PC-9 (cell line): ENCODE measurements around the gene HLCS. TPM values are rescaled to one million over a fixed set of nuclear protein-coding genes. Genes with fewer than 3 reads are reported as not detected.

Experiments
- BruUV-seq: library from RNA; stranded (reverse); fragments of 400-500 nt; replicated peaks from 2 replicates; lab custom pipeline; 2021; lab: Mats Ljungman, UMichigan
- CTCF ChIA-PET: fragments of 300-600 bp; sonication (Branson Sonifier 250); formaldehyde crosslinking; loops from one replicate; lab custom pipeline; 2022; ENCODE audit warnings: antibody characterized with exemption; lab: Charles Lee
- POLR2A ChIA-PET: fragments of 300-600 bp; sonication (Branson Sonifier 250); formaldehyde crosslinking; loops from one replicate; lab custom pipeline; 2022; ENCODE audit warnings: antibody characterized with exemption; ENCODE audit not compliant: unreplicated experiment; lab: Charles Lee
- DNase-seq, 2 experiments: peaks; one replicate each; pipeline versions ENCODE4 v3.0.0 to v3.0.0-alpha.2; 2015 to 2022; ENCODE audit warnings: mixed read lengths in 1 of 2
- H2AFZ ChIP-seq: fragments of 200-600 bp; sonication (generic); 2 replicates; pipeline ENCODE4 v1.8.1; 2017; ENCODE audit warnings: antibody characterized with exemption
- H3F3A ChIP-seq: fragments of 200-600 bp; sonication (generic); 2 replicates; pipeline ENCODE4 v1.8.1; 2017; ENCODE audit warnings: antibody characterized with exemption, mild to moderate bottlenecking, low read depth; ENCODE audit not compliant: insufficient read depth
- H3K27ac ChIP-seq: fragments of 200-600 bp; sonication (generic); 2 replicates; pipeline ENCODE4 v1.6.1; 2016; ENCODE audit warnings: mixed run types
- H3K27me3 ChIP-seq: fragments of 200-600 bp; sonication (generic); 2 replicates; pipeline ENCODE4 v1.6.1; 2016; ENCODE audit warnings: low read depth, mixed run types; ENCODE audit not compliant: insufficient read depth
- H3K36me3 ChIP-seq: fragments of 200-600 bp; sonication (generic); 2 replicates; pipeline ENCODE4 v1.6.1; 2016; ENCODE audit warnings: low read depth, mixed run types
- H3K4me1 ChIP-seq: fragments of 200-600 bp; sonication (generic); replicated peaks from 2 replicates; pipeline ENCODE4 v1.6.1; 2016; ENCODE audit warnings: mixed run types; ENCODE audit not compliant: insufficient read depth
- H3K4me2 ChIP-seq: fragments of 200-600 bp; sonication (generic); 2 replicates; pipeline ENCODE4 v1.6.1; 2017; ENCODE audit warnings: mixed run types
- H3K4me3 ChIP-seq: fragments of 200-600 bp; sonication (generic); 2 replicates; pipeline ENCODE4 v1.6.1; 2016; ENCODE audit warnings: mixed run types
- H3K79me2 ChIP-seq: fragments of 200-600 bp; sonication (generic); 2 replicates; pipeline ENCODE4 v1.6.1; 2017; ENCODE audit warnings: low read depth, mixed run types
- H3K9me2 ChIP-seq: fragments of 200-600 bp; sonication (generic); 2 replicates; pipeline ENCODE4 v1.8.1; 2017; ENCODE audit warnings: mild to moderate bottlenecking; ENCODE audit not compliant: insufficient read depth
- H3K9me3 ChIP-seq: fragments of 200-600 bp; sonication (generic); 2 replicates; pipeline ENCODE4 v1.8.1; 2016; ENCODE audit warnings: low read depth; ENCODE audit not compliant: insufficient read depth
- H4K20me1 ChIP-seq: fragments of 200-600 bp; sonication (generic); 2 replicates; pipeline ENCODE4 v1.8.1; 2017; ENCODE audit not compliant: insufficient read depth
- EZH2 ChIP-seq: fragments of 200-600 bp; sonication (generic); IDR thresholded peaks from 2 replicates; pipeline ENCODE4 v1.8.0; 2017; ENCODE audit warnings: antibody characterized with exemption, low read depth
- intact Hi-C: fragments of 100-400 bp; cut with micrococcal nuclease; formaldehyde crosslinking; loops from one replicate; pipeline ENCODE4 v1.10.0; 2022; ENCODE audit not compliant: unreplicated experiment
- total RNA-seq: library from RNA; stranded (reverse); gene quantifications from 2 replicates; pipeline ENCODE4 v1.2.3, GENCODE V29; 2021
- TF ChIP-seq, protein P1 (sequence below): fragments of 200-600 bp; sonication (generic); conservative IDR thresholded peaks from 2 replicates; pipeline ENCODE4 v1.6.1; 2017; ENCODE audit warnings: mixed run types, antibody characterized with exemption, mild to moderate bottlenecking, moderate library complexity

The HLCS gene
- total RNA-seq, 1 experiment from 2014 or later = 21.6 TPM

DNA sequence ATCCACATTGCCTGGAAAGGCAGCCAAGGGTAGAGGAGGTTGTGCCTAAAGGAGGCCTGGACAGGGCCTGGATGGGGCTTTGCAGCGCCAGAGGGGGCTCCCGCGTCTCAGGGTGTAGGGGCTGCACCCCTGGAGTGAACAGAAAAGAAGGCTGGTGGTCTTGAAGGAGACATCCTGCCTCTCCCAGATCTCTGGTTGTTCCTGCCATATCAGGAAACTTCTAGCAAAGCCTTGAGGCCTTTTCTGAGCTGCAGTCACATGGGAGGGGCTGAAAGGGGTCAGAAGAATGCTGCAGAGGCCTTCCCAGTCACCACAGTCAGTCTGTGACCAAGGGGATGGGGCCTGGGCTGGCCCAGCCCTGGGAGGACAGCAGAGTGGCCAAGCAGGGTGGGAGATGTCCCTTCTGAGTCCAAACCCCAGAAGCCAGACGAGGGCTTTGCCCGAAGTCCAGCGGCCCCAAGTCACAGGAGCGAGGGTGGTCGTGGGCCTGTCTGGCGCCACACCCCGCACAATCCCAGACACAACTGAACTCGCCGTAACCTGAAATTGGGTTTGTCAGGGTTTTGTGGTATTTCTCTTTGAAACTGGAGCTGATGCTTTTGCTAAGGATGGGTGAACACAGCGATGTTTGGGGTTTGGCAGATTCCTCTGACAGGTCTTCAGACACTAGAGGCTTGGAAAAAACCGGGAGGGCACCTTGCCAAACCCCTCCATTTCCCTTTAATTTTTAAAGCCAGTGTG is 237.9 kb downstream of the HLCS start:
- CTCF ChIA-PET = no interaction called here
- H4K20me1 ChIP-seq = no peaks in the 10 kb centered on the region

DNA sequence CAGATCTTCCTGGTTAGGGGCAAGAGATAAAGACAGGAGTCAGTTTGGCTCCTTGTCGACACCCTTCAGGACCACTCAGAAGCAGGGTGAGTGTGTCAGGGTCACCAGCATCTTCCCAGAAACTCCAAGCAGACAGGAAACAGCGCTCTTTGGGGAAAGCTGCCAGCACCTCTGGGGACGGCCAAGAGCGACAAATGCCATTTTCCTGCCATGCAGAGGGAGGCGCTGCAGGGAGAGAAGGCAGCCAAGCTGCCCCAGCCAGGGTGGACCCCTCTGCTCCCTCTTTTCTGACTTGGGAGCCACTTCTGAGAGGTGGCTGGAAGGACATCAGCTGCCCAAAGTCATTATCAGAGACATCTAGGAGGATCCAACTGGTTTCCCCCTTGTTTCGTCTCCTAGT is 238.6 kb downstream of the HLCS start:
- CTCF ChIA-PET = no interaction called here
- H4K20me1 ChIP-seq = no peaks in the 10 kb centered on the region
- no peaks in the 10 kb centered on the region for H3F3A ChIP-seq
- no peak overlapping the region for H3K4me3 ChIP-seq
- no peaks in the 10 kb centered on the region for H3K9me3 ChIP-seq
- no peaks in the 10 kb centered on the region for H3K27me3 ChIP-seq
- no TSS peak for BruUV-seq
- H3K27ac ChIP-seq = no peak overlapping the region
- H3K36me3 ChIP-seq = peaks cover 4% of the 10 kb centered on the region; the same call in 1 of the 2 replicates
- H2AFZ ChIP-seq = no peak overlapping the region
- no peak overlapping the region for H3K4me2 ChIP-seq
- no peak for DNase-seq
- no peaks in the 10 kb centered on the region for H3K79me2 ChIP-seq
- POLR2A ChIA-PET = no interaction called here
- H3K4me1 ChIP-seq = no peaks in the 10 kb centered on the region
- TF ChIP-seq EZH2 = no peak
- intact Hi-C loops = no loop called here
- H3K9me2 ChIP-seq = no peaks in the 10 kb centered on the region

More for the DNA sequence above, 237.9 kb downstream of the HLCS start:
- no peak overlapping the region for H3K27ac ChIP-seq
- no peaks in the 10 kb centered on the region for H3K79me2 ChIP-seq
- H3K27me3 ChIP-seq = no peaks in the 10 kb centered on the region
- no peaks in the 10 kb centered on the region for H3F3A ChIP-seq
- no peak overlapping the region for H3K4me2 ChIP-seq
- intact Hi-C loops = no loop called here
- TF ChIP-seq EZH2 = no peak
- TF ChIP-seq, protein P1, sequence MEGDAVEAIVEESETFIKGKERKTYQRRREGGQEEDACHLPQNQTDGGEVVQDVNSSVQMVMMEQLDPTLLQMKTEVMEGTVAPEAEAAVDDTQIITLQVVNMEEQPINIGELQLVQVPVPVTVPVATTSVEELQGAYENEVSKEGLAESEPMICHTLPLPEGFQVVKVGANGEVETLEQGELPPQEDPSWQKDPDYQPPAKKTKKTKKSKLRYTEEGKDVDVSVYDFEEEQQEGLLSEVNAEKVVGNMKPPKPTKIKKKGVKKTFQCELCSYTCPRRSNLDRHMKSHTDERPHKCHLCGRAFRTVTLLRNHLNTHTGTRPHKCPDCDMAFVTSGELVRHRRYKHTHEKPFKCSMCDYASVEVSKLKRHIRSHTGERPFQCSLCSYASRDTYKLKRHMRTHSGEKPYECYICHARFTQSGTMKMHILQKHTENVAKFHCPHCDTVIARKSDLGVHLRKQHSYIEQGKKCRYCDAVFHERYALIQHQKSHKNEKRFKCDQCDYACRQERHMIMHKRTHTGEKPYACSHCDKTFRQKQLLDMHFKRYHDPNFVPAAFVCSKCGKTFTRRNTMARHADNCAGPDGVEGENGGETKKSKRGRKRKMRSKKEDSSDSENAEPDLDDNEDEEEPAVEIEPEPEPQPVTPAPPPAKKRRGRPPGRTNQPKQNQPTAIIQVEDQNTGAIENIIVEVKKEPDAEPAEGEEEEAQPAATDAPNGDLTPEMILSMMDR = no peak
- no peaks in the 10 kb centered on the region for H3K4me1 ChIP-seq
- BruUV-seq = no TSS peak
- POLR2A ChIA-PET = no interaction called here
- no peaks in the 10 kb centered on the region for H3K9me2 ChIP-seq
- H3K4me3 ChIP-seq = no peak overlapping the region
- H3K9me3 ChIP-seq = no peaks in the 10 kb centered on the region
- peaks cover 4% of the 10 kb centered on the region; the same call in 1 of the 2 replicates for H3K36me3 ChIP-seq
- no peak overlapping the region for H2AFZ ChIP-seq
- no peak for DNase-seq

DNA sequence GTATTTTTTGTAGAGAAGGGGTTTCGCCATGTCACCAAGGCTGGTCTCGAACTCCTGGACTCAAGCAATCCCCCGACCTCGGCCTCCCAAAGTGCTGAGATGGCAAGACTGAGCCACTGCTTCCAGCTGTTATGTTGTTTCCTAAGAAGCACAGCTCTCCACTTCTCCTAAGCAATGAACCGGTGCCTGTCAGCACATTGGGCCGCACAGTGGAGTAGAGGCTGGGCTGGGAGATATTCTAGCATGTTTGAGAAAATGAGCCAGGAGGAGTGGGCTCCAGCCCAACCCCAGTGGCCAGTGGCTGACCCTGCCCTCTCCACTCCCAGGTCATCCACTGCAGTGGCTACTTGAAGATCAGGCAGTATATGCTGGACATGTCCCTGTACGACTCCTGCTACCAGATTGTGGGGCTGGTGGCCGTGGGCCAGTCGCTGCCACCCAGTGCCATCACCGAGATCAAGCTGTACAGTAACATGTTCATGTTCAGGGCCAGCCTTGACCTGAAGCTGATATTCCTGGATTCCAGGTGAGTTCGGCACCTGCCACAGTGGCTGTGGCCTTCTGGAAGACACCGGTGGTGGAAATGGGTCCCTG is 240.6 kb downstream of the HLCS start:
- Histone ChIP-seq H3K36me3 (peaks cover 4% of the 10 kb centered on the region; the same call in 1 of the 2 replicates), H4K20me1 (no peaks in the 10 kb centered on the region; the same call in 1 of the 2 replicates), H3K79me2 (no peaks in the 10 kb centered on the region), H3K4me3 (no peak overlapping the region), H3K4me1 (no peaks in the 10 kb centered on the region), H3K4me2 (no peak overlapping the region), H3F3A (no peaks in the 10 kb centered on the region), H3K9me3 (no peaks in the 10 kb centered on the region), H3K27me3 (no peaks in the 10 kb centered on the region), H3K9me2 (no peaks in the 10 kb centered on the region), H2AFZ (no peak overlapping the region), H3K27ac (no peak overlapping the region)
- BruUV-seq = no TSS peak
- ChIA-PET POLR2A (no interaction called here), CTCF (no interaction called here)
- intact Hi-C loops = no loop called here
- no peak for TF ChIP-seq EZH2
- TF ChIP-seq, protein P1 = no peak
- no peak for DNase-seq
